Liver (tissue), 9 donors: ENCODE data around the gene SHISA4. TPM values are rescaled to one million over a fixed set of nuclear protein-coding genes. Genes with fewer than 3 reads are reported as not detected.
"Not testable (repeated sequence)": the region's sequence is repeated elsewhere in the genome, so short reads cannot be mapped to it uniquely, and the experiment has no call there.

Experiments
- DNase-seq: peaks from one replicate; pipeline ENCODE4 v3.0.0-alpha.2; 2017; ENCODE audit warnings: low spot score
- H3K27ac ChIP-seq, 2 donors: one replicate each; pipeline ENCODE4 v1.7.0; 2013; ENCODE audit warnings: inconsistent platforms in 2 of 2, low read length in 2 of 2, control low read depth in 1 of 2, low read depth in 1 of 2, mild to moderate bottlenecking in 1 of 2
- H3K27me3 ChIP-seq, 4 donors: one replicate each; pipeline versions ENCODE4 v1.6.1 to v1.7.0; 2013; ENCODE audit warnings: low read length in 3 of 4, inconsistent platforms in 1 of 4, mild to moderate bottlenecking in 1 of 4, moderate library complexity in 1 of 4; ENCODE audit not compliant: control insufficient read depth in 4 of 4, insufficient read depth in 4 of 4
- H3K36me3 ChIP-seq, 4 donors: one replicate each; pipeline versions ENCODE4 v1.6.1 to v1.7.0; 2013; ENCODE audit warnings: low read length in 3 of 4, mild to moderate bottlenecking in 3 of 4, low read depth in 1 of 4, moderate library complexity in 1 of 4; ENCODE audit not compliant: control insufficient read depth in 4 of 4, insufficient read depth in 3 of 4
- H3K4me1 ChIP-seq, 4 donors: one replicate each; pipeline versions ENCODE4 v1.6.1 to v1.7.0; 2013; ENCODE audit warnings: low read length in 3 of 4, mild to moderate bottlenecking in 3 of 4, moderate library complexity in 1 of 4; ENCODE audit not compliant: control insufficient read depth in 4 of 4, insufficient read depth in 4 of 4
- H3K4me3 ChIP-seq, 3 donors: one replicate each; pipeline versions ENCODE4 v1.6.1 to v1.7.0; 2013; ENCODE audit warnings: low read length in 3 of 3, control low read depth in 1 of 3, low read depth in 1 of 3, mild to moderate bottlenecking in 1 of 3
- H3K9ac ChIP-seq, 2 donors: one replicate each; pipeline ENCODE4 v1.7.0; 2013; ENCODE audit warnings: low read length in 2 of 2, mild to moderate bottlenecking in 2 of 2, moderate library complexity in 2 of 2, control low read depth in 1 of 2, low read depth in 1 of 2
- H3K9me3 ChIP-seq, 4 donors: one replicate each; pipeline versions ENCODE4 v1.6.1 to v1.7.0; 2013; ENCODE audit warnings: low read length in 3 of 4; ENCODE audit not compliant: control insufficient read depth in 4 of 4
- EGR1 ChIP-seq, 2 donors: IDR thresholded peaks; 2 replicates each; pipeline ENCODE4 v1.6.1; 2016 to 2018; ENCODE audit warnings: antibody characterized with exemption in 2 of 2, low read depth in 2 of 2
- FOXA1 ChIP-seq: IDR thresholded peaks from 2 replicates; pipeline ENCODE4 v1.6.1; 2016; ENCODE audit warnings: antibody characterized with exemption
- GABPA ChIP-seq, 2 donors: IDR thresholded peaks in 1 of 2; conservative IDR thresholded peaks in 1 of 2; 2 replicates each; pipeline ENCODE4 v1.6.1; 2016; ENCODE audit warnings: antibody characterized with exemption in 2 of 2, mild to moderate bottlenecking in 1 of 2, moderate library complexity in 1 of 2
- HNF4A ChIP-seq, 2 donors: conservative IDR thresholded peaks; 2 replicates each; pipeline ENCODE4 v1.6.1; 2016; ENCODE audit warnings: antibody characterized with exemption in 2 of 2, mild to moderate bottlenecking in 2 of 2
- HNF4G ChIP-seq: IDR thresholded peaks from 2 replicates; pipeline ENCODE4 v1.6.1; 2016; ENCODE audit warnings: antibody characterized with exemption
- NR2F2 ChIP-seq: IDR thresholded peaks from 2 replicates; pipeline ENCODE4 v1.6.1; 2016; ENCODE audit warnings: antibody characterized with exemption
- RXRA ChIP-seq, 2 donors: IDR thresholded peaks; 2 replicates each; pipeline ENCODE4 v1.6.1; 2017 to 2018; ENCODE audit warnings: antibody characterized with exemption in 2 of 2, mild to moderate bottlenecking in 1 of 2
- TAF1 ChIP-seq: conservative IDR thresholded peaks from 2 replicates; pipeline ENCODE4 v1.6.1; 2016; ENCODE audit warnings: antibody characterized with exemption, mild to moderate bottlenecking
- WGBS: extraction: QIAGEN DNeasy Blood & Tissue Kit; methylation state at CpG from one replicate; pipeline ENCODE4 v1.1.7; 2013; 5-methylcytosine and 5-hydroxymethylcytosine counted together
- polyA plus RNA-seq, 2 donors: library from polyadenylated mRNA; stranded (reverse) in 1 of 2; unstranded in 1 of 2; fragments of 200-250 nt in 1 of 2; fragments of >200 nt in 1 of 2; fragmentation: Nextera tagmentation in 1 of 2; extraction: Ambion mirVana in 1 of 2; gene quantifications; one replicate each; pipeline versions ENCODE4 v1.2.1 to v1.2.3, GENCODE V29; 2013 to 2015
- total RNA-seq, 2 donors: library from RNA; depleted of rRNA; stranded (reverse); fragments of >200 nt; gene quantifications; one replicate each; pipeline ENCODE4 v1.2.3, GENCODE V29; 2014
- TF ChIP-seq, protein P1 (sequence below): IDR thresholded peaks from 2 replicates; pipeline ENCODE4 v1.6.1; 2016; ENCODE audit warnings: antibody characterized with exemption, mild to moderate bottlenecking
- TF ChIP-seq, protein P2 (sequence below): IDR thresholded peaks from 2 replicates; pipeline ENCODE4 v1.6.1; 2016; ENCODE audit warnings: antibody characterized with exemption
- TF ChIP-seq, protein P3 (sequence below): IDR thresholded peaks from 2 replicates; pipeline ENCODE4 v1.6.1; 2016; ENCODE audit warnings: antibody characterized with exemption
- TF ChIP-seq, protein P4 (sequence below): fragments of 150-350 bp; IDR thresholded peaks from 2 replicates; pipeline ENCODE4 v1.5.1; 2017; ENCODE audit warnings: improper control_type of control experiment, low read depth, low read length; ENCODE audit not compliant: missing input control
- donor health status: healthy.
- donor health status: healthy.
- donor health status: healthy.
- donor health status: healthy.
- donor health status: healthy.

SHISA4 gene
- total and polyA plus RNA-seq, 4 donors = 0.47 to 4.1 (median 2.1) TPM

DNA sequence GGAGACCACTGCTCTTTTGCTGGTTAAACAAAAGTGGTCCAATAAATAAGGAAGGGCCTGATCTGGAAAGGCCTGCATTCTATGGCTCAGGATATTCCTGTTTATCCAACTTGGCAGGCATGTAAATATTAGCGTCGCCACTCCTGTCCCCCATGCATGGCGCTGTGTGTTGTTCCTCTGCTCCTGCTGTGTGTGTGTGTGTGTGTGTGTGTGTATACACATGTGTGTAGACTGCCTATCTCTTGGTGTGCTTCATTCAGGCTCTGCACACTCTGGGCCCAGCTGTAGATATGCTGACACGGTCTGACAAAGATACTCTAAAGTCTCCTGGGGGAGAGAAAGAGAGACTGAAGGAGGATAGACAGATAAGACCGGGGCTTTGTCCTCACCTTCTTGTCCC lies 50.9 kb downstream of the SHISA4 start:
- Histone ChIP-seq H3K27ac (no peak overlapping the region), H3K4me3 (no peak overlapping the region), H3K4me1 (no peaks in the 10 kb centered on the region), H3K9ac (no peak overlapping the region), H3K27me3 (peaks cover 0 to 3% (median 0%) of the 10 kb centered on the region in 4 donors), H3K9me3 (no peaks in the 10 kb centered on the region), H3K36me3 (no peaks in the 10 kb centered on the region)
- 86% methylated on average over 5 of the region's 5 CpGs for WGBS
- DNase-seq = no peak
- TF ChIP-seq HNF4G = no peak

DNA sequence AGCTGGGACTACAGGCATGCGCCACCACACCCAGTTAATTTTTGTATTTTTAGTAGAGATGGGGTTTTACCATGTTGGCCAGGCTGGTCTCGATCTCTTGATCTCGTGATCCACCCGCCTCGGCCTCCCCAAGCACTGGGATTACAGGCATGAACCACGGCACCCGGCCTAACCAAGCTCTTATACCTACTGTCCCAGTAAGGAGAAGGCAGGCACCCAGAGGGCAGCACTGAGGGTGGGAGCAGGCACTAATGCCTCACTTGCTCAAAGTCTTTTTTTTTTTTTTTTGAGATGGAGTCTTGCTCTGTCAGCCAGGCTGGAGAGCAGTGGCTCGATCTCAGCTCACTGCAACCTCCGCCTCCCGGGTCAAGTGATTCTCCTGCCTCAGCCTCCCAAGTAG lies 51.6 kb downstream of the SHISA4 start:
- not testable (repeated sequence) for H3K9me3 ChIP-seq, H3K27ac ChIP-seq, H3K36me3 ChIP-seq, H3K4me1 ChIP-seq, H3K9ac ChIP-seq, H3K4me3 ChIP-seq, DNase-seq, H3K27me3 ChIP-seq
- WGBS = 95% methylated on average over 10 of the region's 10 CpGs

DNA sequence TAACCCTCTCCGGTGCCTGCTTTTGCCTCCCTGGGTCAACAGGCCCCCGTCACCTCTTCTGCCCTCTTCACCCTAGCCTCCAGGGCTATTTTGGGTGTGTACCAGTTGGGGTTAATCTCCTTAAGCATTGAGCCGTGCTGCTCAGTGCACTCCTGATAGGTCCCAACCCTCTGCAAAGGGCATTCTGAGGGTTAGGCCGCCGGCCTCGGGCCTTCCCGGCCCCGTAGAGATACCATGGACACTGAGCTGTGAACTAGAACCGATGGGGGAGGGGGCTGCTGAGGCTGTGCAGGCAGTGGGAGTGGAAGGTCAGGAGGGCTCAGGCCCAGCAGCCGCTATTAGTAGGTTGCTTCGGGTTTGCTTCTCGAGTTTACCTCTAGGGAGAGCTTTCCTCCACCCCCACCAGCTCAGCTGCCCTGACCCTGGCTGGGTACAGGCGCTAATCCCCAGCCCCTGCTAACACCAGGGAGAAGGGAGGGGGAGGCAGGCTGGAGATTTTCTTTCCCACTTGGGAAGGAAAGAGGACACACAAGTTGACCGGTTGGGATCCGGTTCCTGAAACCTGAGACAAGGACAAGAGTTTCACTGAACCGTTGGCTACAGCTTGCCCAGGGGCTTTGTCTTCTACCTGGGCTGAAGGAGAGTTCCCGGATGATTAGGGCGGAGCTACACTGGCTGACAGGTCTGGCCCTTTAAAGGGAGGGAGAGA lies 52.9 kb downstream of the SHISA4 start:
- Histone ChIP-seq H3K4me3 (no peak overlapping the region), H3K9ac (no peak overlapping the region), H3K27ac (no peak overlapping the region), H3K4me1 (no peaks in the 10 kb centered on the region), H3K36me3 (no peaks in the 10 kb centered on the region), H3K27me3 (peaks cover 0 to 3% (median 0%) of the 10 kb centered on the region in 4 donors), H3K9me3 (no peaks in the 10 kb centered on the region)
- 70% methylated on average over 18 of the region's 18 CpGs for WGBS
- no peak for DNase-seq
- no peak for TF ChIP-seq NR2F2
- no peak for TF ChIP-seq TAF1
- TF ChIP-seq FOXA1 = no peak
- TF ChIP-seq, protein P1, sequence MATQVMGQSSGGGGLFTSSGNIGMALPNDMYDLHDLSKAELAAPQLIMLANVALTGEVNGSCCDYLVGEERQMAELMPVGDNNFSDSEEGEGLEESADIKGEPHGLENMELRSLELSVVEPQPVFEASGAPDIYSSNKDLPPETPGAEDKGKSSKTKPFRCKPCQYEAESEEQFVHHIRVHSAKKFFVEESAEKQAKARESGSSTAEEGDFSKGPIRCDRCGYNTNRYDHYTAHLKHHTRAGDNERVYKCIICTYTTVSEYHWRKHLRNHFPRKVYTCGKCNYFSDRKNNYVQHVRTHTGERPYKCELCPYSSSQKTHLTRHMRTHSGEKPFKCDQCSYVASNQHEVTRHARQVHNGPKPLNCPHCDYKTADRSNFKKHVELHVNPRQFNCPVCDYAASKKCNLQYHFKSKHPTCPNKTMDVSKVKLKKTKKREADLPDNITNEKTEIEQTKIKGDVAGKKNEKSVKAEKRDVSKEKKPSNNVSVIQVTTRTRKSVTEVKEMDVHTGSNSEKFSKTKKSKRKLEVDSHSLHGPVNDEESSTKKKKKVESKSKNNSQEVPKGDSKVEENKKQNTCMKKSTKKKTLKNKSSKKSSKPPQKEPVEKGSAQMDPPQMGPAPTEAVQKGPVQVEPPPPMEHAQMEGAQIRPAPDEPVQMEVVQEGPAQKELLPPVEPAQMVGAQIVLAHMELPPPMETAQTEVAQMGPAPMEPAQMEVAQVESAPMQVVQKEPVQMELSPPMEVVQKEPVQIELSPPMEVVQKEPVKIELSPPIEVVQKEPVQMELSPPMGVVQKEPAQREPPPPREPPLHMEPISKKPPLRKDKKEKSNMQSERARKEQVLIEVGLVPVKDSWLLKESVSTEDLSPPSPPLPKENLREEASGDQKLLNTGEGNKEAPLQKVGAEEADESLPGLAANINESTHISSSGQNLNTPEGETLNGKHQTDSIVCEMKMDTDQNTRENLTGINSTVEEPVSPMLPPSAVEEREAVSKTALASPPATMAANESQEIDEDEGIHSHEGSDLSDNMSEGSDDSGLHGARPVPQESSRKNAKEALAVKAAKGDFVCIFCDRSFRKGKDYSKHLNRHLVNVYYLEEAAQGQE = no peak
- TF ChIP-seq, protein P2, sequence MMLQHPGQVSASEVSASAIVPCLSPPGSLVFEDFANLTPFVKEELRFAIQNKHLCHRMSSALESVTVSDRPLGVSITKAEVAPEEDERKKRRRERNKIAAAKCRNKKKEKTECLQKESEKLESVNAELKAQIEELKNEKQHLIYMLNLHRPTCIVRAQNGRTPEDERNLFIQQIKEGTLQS = no peak
- TF ChIP-seq EGR1 (IDR thresholded peaks at IDR 0.05; ENCODE audit: low read depth in 2 of 2) = no peak
- TF ChIP-seq, protein P3, sequence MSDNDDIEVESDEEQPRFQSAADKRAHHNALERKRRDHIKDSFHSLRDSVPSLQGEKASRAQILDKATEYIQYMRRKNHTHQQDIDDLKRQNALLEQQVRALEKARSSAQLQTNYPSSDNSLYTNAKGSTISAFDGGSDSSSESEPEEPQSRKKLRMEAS = no peak
- TF ChIP-seq, protein P4, sequence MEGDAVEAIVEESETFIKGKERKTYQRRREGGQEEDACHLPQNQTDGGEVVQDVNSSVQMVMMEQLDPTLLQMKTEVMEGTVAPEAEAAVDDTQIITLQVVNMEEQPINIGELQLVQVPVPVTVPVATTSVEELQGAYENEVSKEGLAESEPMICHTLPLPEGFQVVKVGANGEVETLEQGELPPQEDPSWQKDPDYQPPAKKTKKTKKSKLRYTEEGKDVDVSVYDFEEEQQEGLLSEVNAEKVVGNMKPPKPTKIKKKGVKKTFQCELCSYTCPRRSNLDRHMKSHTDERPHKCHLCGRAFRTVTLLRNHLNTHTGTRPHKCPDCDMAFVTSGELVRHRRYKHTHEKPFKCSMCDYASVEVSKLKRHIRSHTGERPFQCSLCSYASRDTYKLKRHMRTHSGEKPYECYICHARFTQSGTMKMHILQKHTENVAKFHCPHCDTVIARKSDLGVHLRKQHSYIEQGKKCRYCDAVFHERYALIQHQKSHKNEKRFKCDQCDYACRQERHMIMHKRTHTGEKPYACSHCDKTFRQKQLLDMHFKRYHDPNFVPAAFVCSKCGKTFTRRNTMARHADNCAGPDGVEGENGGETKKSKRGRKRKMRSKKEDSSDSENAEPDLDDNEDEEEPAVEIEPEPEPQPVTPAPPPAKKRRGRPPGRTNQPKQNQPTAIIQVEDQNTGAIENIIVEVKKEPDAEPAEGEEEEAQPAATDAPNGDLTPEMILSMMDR = no peak
- TF ChIP-seq HNF4A (conservative IDR thresholded peaks at IDR 0.05) = no peak
- no peak for TF ChIP-seq GABPA (IDR thresholded peaks at IDR 0.05 in 1 of 2, conservative IDR thresholded peaks at IDR 0.05 in 1 of 2)
- no peak for TF ChIP-seq RXRA (IDR thresholded peaks at IDR 0.05)
